Cardiac muscle cell (in vitro differentiated cells and primary cell): ENCODE measurements around the gene SNX33. TPM values are rescaled to one million over a fixed set of nuclear protein-coding genes. Genes with fewer than 3 reads are reported as not detected.
"Not testable (repeated sequence)": the region's sequence is repeated elsewhere in the genome, so short reads cannot be mapped to it uniquely, and the experiment has no call there.

Experiments used
- DNase-seq, 2 donors: peaks; one replicate each; pipeline versions ENCODE4 v3.0.0 to v3.0.0-alpha.2; 2010 to 2017; ENCODE audit warnings: low read depth in 1 of 2, low spot score in 1 of 2
- H3K27ac ChIP-seq: fragments of 200-600 bp; sonication (generic); 2 replicates; pipeline ENCODE4 v1.5.1; 2016
- H3K27me3 ChIP-seq: fragments of 200-600 bp; sonication (generic); 2 replicates; pipeline ENCODE4 v1.6.0; 2016; ENCODE audit warnings: control low read depth
- H3K36me3 ChIP-seq: fragments of 200-600 bp; sonication (generic); 2 replicates; pipeline ENCODE4 v1.5.1; 2016; ENCODE audit warnings: control low read depth
- H3K4me1 ChIP-seq: fragments of 200-600 bp; sonication (generic); 2 replicates; pipeline ENCODE4 v1.8.1; 2017; ENCODE audit warnings: low read depth, mild to moderate bottlenecking, mixed run types
- H3K4me3 ChIP-seq: fragments of 200-600 bp; sonication (generic); 2 replicates; pipeline ENCODE4 v1.5.1; 2016; ENCODE audit warnings: mild to moderate bottlenecking
- H3K9me3 ChIP-seq: fragments of 200-600 bp; sonication (generic); 2 replicates; pipeline ENCODE4 v1.5.1; 2017; ENCODE audit warnings: low read depth, mild to moderate bottlenecking, control low read depth
- CTCF ChIP-seq: IDR thresholded peaks from 2 replicates; pipeline ENCODE4 v1.5.1; 2012; ENCODE audit warnings: low read depth, mild to moderate bottlenecking, low read length
- polyA plus RNA-seq: library from polyadenylated mRNA; unstranded; fragments of >200 nt; fragmentation: Nextera tagmentation; extraction: Ambion mirVana; gene quantifications from 2 replicates; pipeline ENCODE4 v1.2.1, GENCODE V29; 2016
- total RNA-seq: library from RNA; depleted of rRNA; stranded (reverse); fragments of >200 nt; gene quantifications from 2 replicates; pipeline ENCODE4 v1.2.3, GENCODE V29; 2016

The SNX33 gene
- total and polyA plus RNA-seq, 2 experiments from 2014 or later: 9.5 to 17.1 TPM

GRCh38 chr15:75680007-75680789 lies 32.5 kb downstream of the SNX33 start:
- no peaks in the 10 kb centered on the region for H3K36me3 ChIP-seq
- DNase-seq: no peak
- no peak overlapping the region for H3K4me3 ChIP-seq
- H3K27ac ChIP-seq: no peak overlapping the region
- H3K9me3 ChIP-seq: no peaks in the 10 kb centered on the region
- no peak for TF ChIP-seq CTCF
- peaks cover 4% of the 10 kb centered on the region for H3K4me1 ChIP-seq
- H3K27me3 ChIP-seq: no peaks in the 10 kb centered on the region

- peaks cover 3% of the 10 kb centered on the region for H3K4me1 ChIP-seq
These were observed 34.7 kb downstream of the SNX33 start for GRCh38 chr15:75682181-75683135.

GRCh38 chr15:75683646-75684312 lies 36.1 kb downstream of the SNX33 start:
- not testable (repeated sequence) for H3K36me3 ChIP-seq, H3K27ac ChIP-seq, H3K4me1 ChIP-seq, H3K27me3 ChIP-seq, H3K4me3 ChIP-seq, H3K9me3 ChIP-seq
- peak; percentile 72 to 80 for DNase-seq
- TF ChIP-seq CTCF: peak; percentile 67

More at GRCh38 chr15:75682181-75683135, 34.7 kb downstream of the SNX33 start:
- H3K4me3 ChIP-seq: no peak overlapping the region
- no peaks in the 10 kb centered on the region for H3K27me3 ChIP-seq
- no peak for DNase-seq
- H3K36me3 ChIP-seq: no peaks in the 10 kb centered on the region
- H3K9me3 ChIP-seq: no peaks in the 10 kb centered on the region
- no peak for TF ChIP-seq CTCF
- no peak overlapping the region for H3K27ac ChIP-seq

- H3K4me1 ChIP-seq: peaks cover 3% of the 10 kb centered on the region
- no peaks in the 10 kb centered on the region for H3K9me3 ChIP-seq
- no peaks in the 10 kb centered on the region for H3K36me3 ChIP-seq
- no peak for DNase-seq
- H3K27ac ChIP-seq: no peak overlapping the region
- no peak for TF ChIP-seq CTCF
- no peak overlapping the region for H3K4me3 ChIP-seq
- H3K27me3 ChIP-seq: no peaks in the 10 kb centered on the region
These were observed 36.9 kb downstream of the SNX33 start for GRCh38 chr15:75684648-75685047.

GRCh38 chr15:75685195-75685594 lies 37.5 kb downstream of the SNX33 start:
- Histone ChIP-seq H3K27me3 (no peaks in the 10 kb centered on the region), H3K4me3 (no peak overlapping the region), H3K27ac (no peak overlapping the region), H3K4me1 (peaks cover 3% of the 10 kb centered on the region), H3K9me3 (no peaks in the 10 kb centered on the region), H3K36me3 (no peaks in the 10 kb centered on the region)
- TF ChIP-seq CTCF: no peak
- DNase-seq: no peak
